HG03520 (cell line): ENCODE measurements around the gene BIK.

ENCODE experiments used
- ATAC-seq: cut with Tn5 transposase; IDR thresholded peaks from one replicate; pipeline ENCODE4 v1.9.1; 2021; ENCODE audit warnings: mild to moderate bottlenecking, moderate library complexity; ENCODE audit not compliant: unreplicated experiment

Gene BIK

GRCh38 chr22:43110444-43110926 is at the start of gene BIK:
Gene BIK, plus strand, starts transcription at chr22:43110750. Its CDS starts 13,273 bp downstream, at chr22:43124023.
- no peak for ATAC-seq

- ATAC-seq = no peak
These were observed 44.4 kb upstream of the BIK start for GRCh38 chr22:43066134-43066533.

GRCh38 chr22:43066844-43067385 is 43.6 kb upstream of the BIK start:
- ATAC-seq = no peak

- ATAC-seq = no peak
These were observed 33.3 kb upstream of the BIK start for GRCh38 chr22:43077121-43077877.

GRCh38 chr22:43078522-43078921 is 32.0 kb upstream of the BIK start:
- no peak for ATAC-seq

GRCh38 chr22:43079742-43080141 is 30.8 kb upstream of the BIK start:
- ATAC-seq = no peak

GRCh38 chr22:43080616-43081015 is 29.9 kb upstream of the BIK start:
- ATAC-seq = no peak

- ATAC-seq = no peak
These were observed 28.6 kb upstream of the BIK start for GRCh38 chr22:43081968-43082367.

GRCh38 chr22:43085658-43086606 is 24.6 kb upstream of the BIK start:
- ATAC-seq = no peak

- ATAC-seq = no peak
These were observed 21.9 kb upstream of the BIK start for GRCh38 chr22:43088627-43088983.

- no peak for ATAC-seq
These were observed 21.4 kb upstream of the BIK start, which contains the start of gene TTLL1 for GRCh38 chr22:43088984-43089717. Gene TTLL1, minus strand, starts transcription at chr22:43089391. Its CDS starts 13,805 bp downstream, at chr22:43075586.

GRCh38 chr22:43090130-43090789 is 20.3 kb upstream of the BIK start:
- no peak for ATAC-seq

GRCh38 chr22:43092085-43092484 is 18.5 kb upstream of the BIK start:
- ATAC-seq = no peak

GRCh38 chr22:43094085-43094484 is 16.5 kb upstream of the BIK start:
- no peak for ATAC-seq

GRCh38 chr22:43094551-43094950 is 16.0 kb upstream of the BIK start:
- ATAC-seq = no peak

- ATAC-seq = no peak
These were observed 14.1 kb upstream of the BIK start for GRCh38 chr22:43096420-43096819.

GRCh38 chr22:43098356-43098755 is 12.2 kb upstream of the BIK start:
- no peak for ATAC-seq

GRCh38 chr22:43099095-43099494 is 11.5 kb upstream of the BIK start:
- no peak for ATAC-seq

- no peak for ATAC-seq
These were observed 10.3 kb upstream of the BIK start for GRCh38 chr22:43100225-43100624.

- no peak for ATAC-seq
These were observed 9.2 kb upstream of the BIK start for GRCh38 chr22:43101306-43101705.
